G401 (cell line): ENCODE measurements around the gene SRMS. TPM values are rescaled to one million over a fixed set of nuclear protein-coding genes. Genes with fewer than 3 reads are reported as not detected.

Experiments used
- DNase-seq: peaks from one replicate; pipeline ENCODE4 v3.0.0-alpha.2; 2015; ENCODE audit warnings: low spot score
- in situ Hi-C: cut with HindIII; loops from 2 replicates; pipeline ENCODE4 v1.10.0; 2016; ENCODE audit warnings: low sequenced_read_pairs, mixed read lengths
- total RNA-seq: library from RNA; depleted of rRNA; stranded (reverse); fragments of >200 nt; shearing (Covaris generic); gene quantifications from 2 replicates; pipeline ENCODE4 v1.2.3, GENCODE V29; 2014

Gene SRMS
- total RNA-seq, 1 experiment from 2014 or later: not detected

DNA sequence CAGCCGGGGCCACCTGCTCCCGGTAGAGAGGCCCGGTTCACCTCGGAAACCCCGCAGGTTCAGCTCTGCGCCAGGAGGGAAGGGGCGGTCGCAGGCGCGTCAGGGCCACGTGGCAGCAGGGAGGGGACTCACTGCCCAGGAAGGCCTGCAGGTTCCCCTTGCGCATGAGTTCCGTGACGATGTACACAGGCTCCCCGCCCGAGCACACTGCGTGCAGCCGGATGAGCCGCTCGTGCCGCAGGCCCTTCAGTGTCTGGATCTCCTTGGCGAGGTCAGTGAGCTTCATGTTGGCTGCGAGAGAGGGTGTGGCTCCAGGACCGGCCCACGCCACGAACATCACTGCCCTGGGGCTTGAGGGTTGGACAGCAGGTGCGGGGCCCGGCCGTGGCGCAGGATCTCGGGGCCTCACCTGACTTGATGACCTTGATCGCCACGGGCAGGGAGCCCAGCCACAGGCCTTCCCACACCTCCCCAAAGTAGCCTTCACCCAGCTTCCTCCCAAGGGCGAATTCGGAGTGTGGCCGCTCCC lies 5.5 kb downstream of the SRMS start:
- in situ Hi-C loops: no loop called here
- no peak for DNase-seq

DNA sequence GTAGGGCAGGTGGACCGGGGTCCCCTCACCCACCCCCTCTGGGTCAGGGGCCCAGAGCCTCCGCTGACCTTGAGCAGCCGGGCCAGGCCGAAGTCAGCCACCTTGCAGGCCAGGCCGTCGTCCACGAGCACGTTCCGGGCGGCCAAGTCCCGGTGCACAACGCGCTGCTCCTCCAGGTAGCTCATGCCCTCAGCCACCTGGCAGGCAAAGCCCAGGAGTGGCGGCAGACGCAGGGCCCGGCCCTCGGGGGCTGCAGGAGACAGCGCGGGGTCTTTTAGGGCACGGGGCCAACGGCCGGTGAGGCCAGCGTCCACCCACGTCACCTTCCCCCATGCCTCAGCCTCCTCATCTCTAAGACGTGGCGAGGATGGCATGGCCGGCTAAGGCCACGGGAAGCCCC lies 6.2 kb downstream of the SRMS start:
- in situ Hi-C loops: no loop called here
- DNase-seq: no peak

GRCh38 chr20:63540417-63541186 lies 6.9 kb downstream of the SRMS start:
- in situ Hi-C loops: no loop called here
- peak; percentile 50 for DNase-seq

DNA sequence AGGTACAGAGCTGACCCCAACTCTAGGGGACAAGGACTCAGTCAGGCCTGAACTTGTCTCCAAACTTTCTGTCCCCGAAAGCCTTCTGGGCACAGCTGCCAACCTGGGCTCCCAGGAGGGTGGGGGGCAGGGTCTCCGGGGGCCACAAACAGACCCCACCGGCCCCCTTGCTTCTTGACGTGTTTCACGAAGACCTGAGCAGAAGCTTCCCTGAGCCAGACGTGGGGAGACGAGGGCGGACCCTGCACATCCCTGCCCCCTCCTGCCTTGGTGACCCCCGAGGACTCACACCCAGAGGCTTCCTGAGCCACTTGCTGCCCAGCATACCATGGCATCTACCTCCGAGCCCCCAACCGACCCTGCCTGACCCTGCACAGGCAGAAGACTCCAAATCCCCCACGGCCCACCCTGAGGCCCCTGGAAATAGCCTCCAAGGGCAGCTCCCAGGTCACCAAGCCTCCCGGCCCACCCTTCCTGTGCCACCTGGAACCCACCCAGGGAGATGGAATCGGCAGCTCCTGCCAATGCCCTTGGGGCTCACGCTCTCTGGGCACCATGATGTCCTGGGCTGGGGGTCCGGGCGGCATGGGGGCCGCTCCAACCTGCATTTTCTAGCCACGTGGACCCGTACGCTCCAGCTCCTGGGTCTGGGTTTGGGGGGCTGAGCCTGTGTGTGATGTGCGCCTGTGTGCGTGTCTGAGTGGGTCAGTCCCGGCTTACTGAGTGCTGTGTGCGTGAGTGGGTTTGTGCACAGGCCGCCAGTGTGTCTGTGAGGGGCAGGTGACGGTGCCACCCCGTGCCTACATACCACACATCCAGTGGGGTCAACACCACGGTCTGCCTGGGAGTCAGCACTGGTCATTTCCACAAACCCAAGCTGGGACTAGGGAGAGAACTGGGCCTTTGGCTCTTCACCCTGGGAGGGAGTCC lies 7.8 kb downstream of the SRMS start:
- DNase-seq: no peak
- in situ Hi-C loops: no loop called here

DNA sequence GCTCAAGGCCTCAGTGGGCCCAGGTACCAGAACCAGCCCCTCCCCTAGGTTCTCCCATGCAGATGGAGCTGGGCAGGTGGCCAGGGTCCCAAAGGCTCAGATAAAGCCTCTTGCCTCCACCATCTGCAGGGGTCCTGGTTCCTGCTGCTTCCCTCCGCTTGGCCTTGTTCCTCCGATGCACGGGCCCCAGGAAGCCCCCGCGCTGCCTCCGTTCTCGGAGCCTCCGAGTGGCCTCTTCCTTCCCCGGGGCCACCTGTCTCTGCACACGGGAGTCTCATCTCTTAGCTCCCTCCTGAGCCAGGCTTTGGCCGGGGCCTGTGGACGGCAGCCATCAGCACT lies 8.5 kb downstream of the SRMS start:
- DNase-seq: no peak
- in situ Hi-C loops: no loop called here

DNA sequence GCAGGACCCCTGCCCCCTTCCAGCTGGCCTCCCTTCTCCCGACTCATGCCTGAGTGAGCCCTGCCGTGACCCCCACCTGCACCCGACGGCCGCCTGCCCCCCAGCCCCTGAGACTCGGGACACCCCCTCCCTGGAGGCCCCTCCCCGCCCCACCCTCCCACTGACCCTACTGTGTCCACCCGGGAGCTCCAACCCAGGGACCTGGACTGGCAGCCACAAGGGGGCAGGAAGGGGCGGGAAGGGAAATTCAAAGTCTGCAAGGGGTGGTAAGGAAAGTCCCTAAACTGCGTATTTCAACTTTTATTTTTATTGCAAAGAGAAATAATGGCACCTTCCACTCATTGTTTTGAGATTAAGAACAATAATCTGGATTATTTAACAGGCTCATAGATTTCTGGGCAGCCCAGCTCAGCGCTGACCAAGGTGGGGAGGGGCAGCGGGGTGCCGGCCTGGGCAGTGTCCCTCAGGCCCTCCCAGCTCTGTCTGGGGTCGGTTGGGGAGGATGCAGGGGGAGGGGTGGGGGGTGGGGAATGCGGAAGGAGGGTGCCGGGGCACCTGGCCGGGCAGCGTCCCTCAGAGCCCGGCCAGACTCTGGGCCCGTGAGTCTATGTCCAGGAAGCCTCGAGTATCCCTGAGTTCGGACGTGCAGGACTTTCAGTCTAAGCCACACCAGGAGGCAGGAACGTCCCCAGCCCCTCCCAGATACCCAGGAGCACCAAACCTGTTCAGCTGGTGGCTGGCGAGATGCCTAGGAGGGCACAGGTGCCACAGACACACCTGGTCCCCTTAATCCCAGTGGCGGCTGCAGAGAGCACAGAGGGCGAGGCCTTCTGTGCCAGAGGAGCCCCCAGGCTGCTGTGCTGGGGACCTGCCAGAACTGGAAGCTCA lies 9.1 kb downstream of the SRMS start:
- DNase-seq: no peak
- in situ Hi-C loops: no loop called here

DNA sequence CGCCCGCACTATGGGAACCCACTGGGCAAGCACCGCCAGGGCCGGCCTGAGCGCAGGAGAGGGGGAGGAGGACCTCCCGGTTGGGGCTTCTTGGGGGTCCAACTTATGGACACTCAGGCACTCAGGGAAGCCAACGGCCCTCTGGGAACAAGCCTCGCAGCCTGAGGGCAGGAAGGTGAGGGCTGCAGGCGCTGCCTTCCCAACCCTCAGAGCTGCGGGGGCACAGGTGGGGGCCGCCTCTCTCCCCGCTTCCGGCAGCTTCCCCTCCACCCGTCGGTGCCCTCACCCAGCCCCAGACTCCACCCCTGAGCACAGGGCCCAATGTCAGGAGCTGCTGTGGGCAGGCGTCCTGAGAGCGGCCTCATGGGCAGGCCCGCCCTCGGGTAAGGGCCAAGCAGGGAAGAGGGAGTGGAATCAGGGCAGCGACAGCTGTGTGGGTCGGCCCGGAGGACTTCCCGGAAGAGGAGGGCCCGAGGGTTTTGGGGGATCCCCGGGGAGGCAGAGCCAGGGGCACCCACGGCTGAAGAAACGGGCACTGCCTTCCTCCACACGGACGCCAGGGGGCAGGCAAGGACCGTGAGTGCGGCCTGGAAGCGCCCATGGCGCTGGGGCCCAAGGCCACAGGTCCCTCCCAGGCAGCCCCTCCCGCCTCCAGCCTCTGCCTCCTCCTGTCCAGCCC lies 9.9 kb downstream of the SRMS start:
- in situ Hi-C loops: no loop called here
- DNase-seq: peak; percentile 80

- no peak for DNase-seq
- in situ Hi-C loops: no loop called here
Observed at GRCh38 chr20:63536997-63537524, 10.5 kb downstream of the SRMS start, which contains the start of gene PTK6. Gene PTK6 (minus strand): TSS chr20:63537376. CDS start chr20:63537314, 62 bp downstream.

- in situ Hi-C loops: no loop called here
- no peak for DNase-seq
Observed at GRCh38 chr20:63536241-63536977, 11.1 kb downstream of the SRMS start.

DNA sequence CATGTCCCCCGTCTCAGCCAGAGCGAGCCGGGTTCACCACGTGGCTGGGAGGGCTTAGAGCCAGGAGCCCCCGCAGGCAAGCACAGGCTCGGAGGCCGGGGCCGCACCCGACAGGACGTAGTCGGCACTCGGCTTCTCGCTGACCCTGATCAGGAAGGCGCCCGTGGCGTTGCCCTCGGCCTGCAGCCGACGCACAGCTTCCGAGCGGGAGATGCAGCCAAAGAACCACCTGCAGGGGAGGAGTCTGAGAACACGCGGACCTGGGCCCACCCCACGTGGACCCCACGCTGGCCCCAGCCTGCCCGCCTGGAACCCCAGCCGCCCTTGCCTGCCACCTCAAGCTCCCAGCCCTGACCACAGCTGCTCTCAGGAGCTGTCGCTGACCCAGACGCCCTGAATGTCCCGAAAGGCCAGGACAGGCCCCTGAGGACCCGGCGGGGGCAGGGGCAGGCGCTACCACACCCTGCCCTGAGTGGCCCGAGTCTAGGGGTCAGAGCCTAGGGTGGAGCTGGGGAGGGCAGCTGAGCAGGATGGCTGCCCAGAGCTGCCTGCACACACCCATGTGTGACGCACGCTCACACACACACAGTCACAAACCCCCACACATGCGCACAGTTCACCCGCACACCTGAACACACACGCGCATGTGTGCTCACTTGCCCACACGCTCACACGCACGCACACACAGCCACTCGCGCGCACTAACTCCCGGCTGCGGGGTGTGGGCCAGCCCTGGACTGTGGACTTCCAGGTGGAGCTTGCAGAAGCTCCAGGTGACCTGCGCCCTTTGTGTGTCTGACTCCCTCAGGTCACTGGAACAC lies 12.5 kb downstream of the SRMS start:
- DNase-seq: no peak
- in situ Hi-C loops: no loop called here

DNA sequence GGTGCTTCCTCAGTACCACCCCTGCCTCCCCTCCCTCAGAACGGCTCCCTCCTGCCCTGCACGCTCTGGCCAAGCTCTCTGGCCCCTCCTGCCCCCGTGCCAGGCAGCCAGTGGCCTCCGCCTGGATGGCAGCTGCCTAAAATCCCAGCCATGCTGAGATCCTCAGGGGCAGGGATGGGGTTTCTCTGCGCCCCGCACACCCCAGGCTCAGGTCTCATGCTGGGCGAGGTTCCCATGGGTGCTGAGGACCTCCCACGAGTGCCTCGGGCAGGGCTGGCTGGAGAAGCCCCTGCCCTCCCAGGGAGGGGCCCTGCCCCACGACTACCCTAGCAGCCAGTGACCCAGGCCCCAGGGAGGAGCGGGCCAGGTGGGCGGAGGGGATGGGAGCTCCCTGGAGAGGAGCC lies 13.1 kb downstream of the SRMS start:
- in situ Hi-C loops: no loop called here
- no peak for DNase-seq

DNA sequence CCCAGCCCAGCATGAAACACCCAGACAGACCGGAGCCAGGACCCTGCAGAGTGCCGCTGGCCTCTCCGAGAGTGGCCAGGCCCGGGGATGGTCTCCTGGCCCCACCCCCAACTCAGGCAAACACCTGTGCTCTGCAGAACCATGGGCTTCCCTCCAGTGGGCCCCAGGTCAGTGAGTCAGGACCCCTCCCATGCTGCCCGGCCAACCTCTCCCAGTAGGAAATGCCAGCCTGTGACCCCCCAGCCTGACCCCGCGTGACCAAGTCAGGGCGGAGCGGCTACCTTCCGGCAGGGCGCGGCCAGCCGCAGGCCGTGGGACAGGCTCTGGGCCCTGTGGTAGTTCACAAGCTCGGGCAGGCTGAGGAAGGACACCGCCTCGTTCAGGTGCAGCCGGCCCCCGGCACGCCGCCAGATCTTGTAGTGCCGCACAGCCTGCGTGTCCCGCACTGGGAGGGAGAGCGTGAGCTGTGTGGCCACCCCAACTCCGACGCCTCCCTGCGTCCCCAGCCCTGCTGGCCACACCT lies 13.6 kb downstream of the SRMS start:
- DNase-seq: no peak
- in situ Hi-C loops: no loop called here

DNA sequence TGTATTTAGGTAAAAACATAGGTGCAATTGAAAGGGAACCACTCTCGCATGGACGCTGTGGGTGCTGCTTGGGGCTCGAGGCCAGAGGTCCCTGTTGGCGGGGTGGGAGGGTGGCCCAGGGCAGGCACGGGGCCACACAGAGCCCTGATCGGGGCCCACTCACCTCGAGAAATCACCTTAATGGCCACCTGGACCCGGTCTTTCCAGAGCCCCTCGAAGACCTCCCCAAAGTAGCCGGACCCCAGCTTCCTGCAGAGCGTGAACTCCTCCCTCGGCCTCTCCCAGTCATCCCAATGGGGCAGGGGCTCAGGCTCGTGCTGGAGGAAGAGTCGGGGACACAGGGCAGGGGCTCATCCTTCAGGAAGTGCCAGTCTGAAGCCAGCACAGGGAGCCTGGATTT lies 14.2 kb downstream of the SRMS start:
- in situ Hi-C loops: no loop called here

GRCh38 chr20:63532449-63532971 lies 15.0 kb downstream of the SRMS start:
- DNase-seq: no peak
- in situ Hi-C loops: no loop called here

More for the DNA sequence above, 14.2 kb downstream of the SRMS start:
- no peak for DNase-seq

DNA sequence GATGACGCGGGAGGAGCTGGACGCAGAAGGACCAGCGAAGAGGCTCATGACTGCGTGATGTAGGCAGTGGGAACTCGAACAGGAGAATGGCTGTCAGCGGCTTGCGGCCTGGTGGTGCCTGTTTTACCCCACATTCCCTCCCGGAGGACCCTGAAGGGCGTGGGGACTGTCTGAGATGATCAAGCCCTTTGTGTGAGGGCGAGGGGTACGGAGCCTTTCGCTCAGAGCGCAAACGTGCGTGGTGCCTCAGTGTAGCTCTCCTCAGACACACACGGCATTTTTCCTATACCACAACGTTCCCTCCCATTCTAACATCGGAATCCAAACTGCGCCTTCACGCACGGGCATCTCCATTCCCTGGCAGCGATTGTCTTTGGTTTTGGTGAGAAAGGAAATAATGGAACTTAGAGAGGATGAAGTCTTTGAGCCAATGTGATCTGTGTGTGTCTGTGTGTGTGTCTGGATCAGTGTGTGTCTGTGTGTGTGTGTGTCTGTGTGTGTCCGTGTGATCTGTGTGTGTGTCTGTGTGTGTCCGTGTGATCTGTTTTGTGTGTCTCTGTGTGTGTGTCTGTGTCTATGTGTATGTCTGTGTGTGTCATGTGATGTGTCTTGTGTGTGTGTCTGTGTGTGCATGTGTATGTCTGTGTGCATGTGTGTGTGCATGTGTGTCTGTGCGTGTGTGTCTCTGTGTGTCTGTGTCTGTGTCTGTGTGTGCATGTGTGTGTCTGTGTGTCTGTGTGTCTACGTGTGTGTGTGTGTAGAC lies 15.7 kb downstream of the SRMS start:
- in situ Hi-C loops: no loop called here
- DNase-seq: no peak

DNA sequence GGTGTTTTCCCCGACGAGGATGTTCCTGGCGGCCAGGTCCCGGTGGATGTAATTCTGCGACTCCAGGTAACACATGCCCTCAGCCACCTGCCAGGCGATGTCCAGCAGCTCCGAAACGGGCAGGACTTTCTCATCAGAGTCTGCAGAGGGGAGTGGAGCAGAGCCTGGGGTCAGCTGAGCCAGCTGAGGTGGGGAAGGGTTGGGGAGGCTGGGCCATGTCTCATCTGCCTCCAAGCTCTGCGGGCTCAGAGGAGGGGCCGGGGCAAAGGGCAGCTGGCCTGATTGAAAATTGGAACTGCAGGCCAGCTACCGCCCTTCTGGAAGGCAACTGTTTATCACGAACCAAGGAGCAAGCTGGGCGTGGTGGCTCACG lies 16.8 kb downstream of the SRMS start:
- in situ Hi-C loops: no loop called here
- DNase-seq: no peak
